MM.1S (cell line): ENCODE data around the gene OTUD6A.

Experiments
- DNase-seq: peaks from one replicate; pipeline ENCODE4 v3.0.0-alpha.2; 2015
- H2AFZ ChIP-seq: fragments of 300-600 bp; sonication (generic); 2 replicates; pipeline ENCODE4 v1.6.0; 2016; ENCODE audit warnings: antibody characterized with exemption, low read length
- H3F3A ChIP-seq: fragments of 300-600 bp; sonication (generic); 2 replicates; pipeline ENCODE4 v1.6.1; 2016; ENCODE audit warnings: mild to moderate bottlenecking, antibody characterized with exemption, low read length, moderate library complexity, mixed read lengths; ENCODE audit not compliant: insufficient read depth
- H3K27ac ChIP-seq: fragments of 300-600 bp; sonication (generic); 2 replicates; pipeline ENCODE4 v1.5.1; 2016; ENCODE audit warnings: mild to moderate bottlenecking, low read length
- H3K27me3 ChIP-seq: fragments of 300-600 bp; sonication (generic); replicated peaks from 2 replicates; pipeline ENCODE4 v1.6.0; 2016; ENCODE audit warnings: low read length; ENCODE audit not compliant: insufficient read depth
- H3K36me3 ChIP-seq: fragments of 300-600 bp; sonication (generic); replicated peaks from 2 replicates; pipeline ENCODE4 v1.6.1; 2016; ENCODE audit warnings: mild to moderate bottlenecking, low read length, mixed read lengths; ENCODE audit not compliant: insufficient read depth
- H3K4me1 ChIP-seq: fragments of 300-600 bp; sonication (generic); 2 replicates; pipeline ENCODE4 v1.6.1; 2016; ENCODE audit warnings: low read length, mixed read lengths
- H3K4me2 ChIP-seq: fragments of 300-600 bp; sonication (generic); 2 replicates; pipeline ENCODE4 v1.6.0; 2016; ENCODE audit warnings: low read depth, low read length
- H3K4me3 ChIP-seq: fragments of 300-600 bp; sonication (generic); 2 replicates; pipeline ENCODE4 v1.5.1; 2016; ENCODE audit warnings: low read length, mixed read lengths
- H3K79me2 ChIP-seq: fragments of 300-600 bp; sonication (generic); 2 replicates; pipeline ENCODE4 v1.6.1; 2016; ENCODE audit warnings: mixed run types, low read length, mixed read lengths
- H3K9ac ChIP-seq: fragments of 300-600 bp; sonication (generic); 2 replicates; pipeline ENCODE4 v1.6.1; 2016; ENCODE audit warnings: low read length, mixed read lengths
- H3K9me2 ChIP-seq: fragments of 300-600 bp; sonication (generic); replicated peaks from 2 replicates; pipeline ENCODE4 v1.6.1; 2016; ENCODE audit warnings: mild to moderate bottlenecking, low read length, mixed read lengths; ENCODE audit not compliant: insufficient read depth
- H3K9me3 ChIP-seq: fragments of 300-600 bp; sonication (generic); replicated peaks from 2 replicates; pipeline ENCODE4 v1.6.1; 2016; ENCODE audit warnings: mild to moderate bottlenecking, low read length, mixed read lengths; ENCODE audit not compliant: insufficient read depth
- H4K20me1 ChIP-seq: fragments of 300-600 bp; sonication (generic); 2 replicates; pipeline ENCODE4 v1.6.1; 2016; ENCODE audit warnings: mild to moderate bottlenecking, low read length, moderate library complexity, mixed read lengths; ENCODE audit not compliant: insufficient read depth
- CTCF ChIP-seq: fragments of 300-600 bp; sonication (generic); IDR thresholded peaks from 2 replicates; pipeline ENCODE4 v1.5.1; 2016; ENCODE audit warnings: antibody characterized with exemption, low read length, mixed read lengths
- EZH2 ChIP-seq: fragments of 300-600 bp; sonication (generic); optimal IDR thresholded peaks from 2 replicates; pipeline ENCODE3; 2017; ENCODE audit warnings: low read depth, mild to moderate bottlenecking, antibody characterized with exemption, low read length, mixed read lengths
- EZH2phosphoT487 ChIP-seq: fragments of 300-600 bp; sonication (generic); IDR thresholded peaks from 2 replicates; pipeline ENCODE4 v1.6.1; 2018; ENCODE audit warnings: antibody characterized with exemption, low read length

The OTUD6A gene

GRCh38 chrX:70079297-70079696 lies 17.0 kb downstream of the OTUD6A start:
- Histone ChIP-seq H3K79me2 (no peaks in the 10 kb centered on the region), H2AFZ (no peak overlapping the region), H3K9ac (no peak overlapping the region), H3F3A (no peaks in the 10 kb centered on the region), H3K36me3 (no peaks in the 10 kb centered on the region), H3K4me2 (no peak overlapping the region), H3K27me3 (no peaks in the 10 kb centered on the region), H3K9me2 (no peaks in the 10 kb centered on the region), H3K27ac (no peak overlapping the region), H3K4me1 (no peaks in the 10 kb centered on the region), H4K20me1 (no peaks in the 10 kb centered on the region), H3K4me3 (no peak overlapping the region), H3K9me3 (no peaks in the 10 kb centered on the region)
- DNase-seq, result no peak
- no peak for TF ChIP-seq EZH2phosphoT487
- no peak for TF ChIP-seq CTCF
- TF ChIP-seq EZH2, result no peak

GRCh38 chrX:70079870-70080269 lies 17.6 kb downstream of the OTUD6A start:
- TF ChIP-seq EZH2 (no peak), EZH2phosphoT487 (no peak), CTCF (no peak)
- Histone ChIP-seq H3K79me2 (no peaks in the 10 kb centered on the region), H3K36me3 (no peaks in the 10 kb centered on the region), H3K27ac (no peak overlapping the region), H3K27me3 (no peaks in the 10 kb centered on the region), H2AFZ (no peak overlapping the region), H3K4me3 (no peak overlapping the region), H3K9me3 (no peaks in the 10 kb centered on the region), H3F3A (no peaks in the 10 kb centered on the region), H4K20me1 (no peaks in the 10 kb centered on the region), H3K4me1 (no peaks in the 10 kb centered on the region), H3K9ac (no peak overlapping the region), H3K4me2 (no peak overlapping the region), H3K9me2 (no peaks in the 10 kb centered on the region)
- no peak for DNase-seq

- Histone ChIP-seq H3K79me2 (no peaks in the 10 kb centered on the region), H3F3A (no peaks in the 10 kb centered on the region), H3K9ac (no peak overlapping the region), H3K4me3 (no peak overlapping the region), H3K36me3 (no peaks in the 10 kb centered on the region), H4K20me1 (no peaks in the 10 kb centered on the region), H2AFZ (no peak overlapping the region), H3K4me2 (no peak overlapping the region), H3K27ac (no peak overlapping the region), H3K9me3 (no peaks in the 10 kb centered on the region), H3K9me2 (no peaks in the 10 kb centered on the region), H3K4me1 (no peaks in the 10 kb centered on the region), H3K27me3 (no peaks in the 10 kb centered on the region)
- TF ChIP-seq EZH2phosphoT487, result no peak
- no peak for TF ChIP-seq EZH2
- no peak for TF ChIP-seq CTCF
- DNase-seq, result no peak
Measured at GRCh38 chrX:70082723-70083122, 20.5 kb downstream of the OTUD6A start.
